Raji (cell line): Measurements from ENCODE around the gene DDX24.

Experiments used
- POLR2A ChIP-seq: IDR thresholded peaks from 2 replicates; pipeline ENCODE4 v1.6.1; 2011; ENCODE audit warnings: low read depth, low read length, control low read depth; ENCODE audit not compliant: insufficient read depth

The DDX24 gene

DNA sequence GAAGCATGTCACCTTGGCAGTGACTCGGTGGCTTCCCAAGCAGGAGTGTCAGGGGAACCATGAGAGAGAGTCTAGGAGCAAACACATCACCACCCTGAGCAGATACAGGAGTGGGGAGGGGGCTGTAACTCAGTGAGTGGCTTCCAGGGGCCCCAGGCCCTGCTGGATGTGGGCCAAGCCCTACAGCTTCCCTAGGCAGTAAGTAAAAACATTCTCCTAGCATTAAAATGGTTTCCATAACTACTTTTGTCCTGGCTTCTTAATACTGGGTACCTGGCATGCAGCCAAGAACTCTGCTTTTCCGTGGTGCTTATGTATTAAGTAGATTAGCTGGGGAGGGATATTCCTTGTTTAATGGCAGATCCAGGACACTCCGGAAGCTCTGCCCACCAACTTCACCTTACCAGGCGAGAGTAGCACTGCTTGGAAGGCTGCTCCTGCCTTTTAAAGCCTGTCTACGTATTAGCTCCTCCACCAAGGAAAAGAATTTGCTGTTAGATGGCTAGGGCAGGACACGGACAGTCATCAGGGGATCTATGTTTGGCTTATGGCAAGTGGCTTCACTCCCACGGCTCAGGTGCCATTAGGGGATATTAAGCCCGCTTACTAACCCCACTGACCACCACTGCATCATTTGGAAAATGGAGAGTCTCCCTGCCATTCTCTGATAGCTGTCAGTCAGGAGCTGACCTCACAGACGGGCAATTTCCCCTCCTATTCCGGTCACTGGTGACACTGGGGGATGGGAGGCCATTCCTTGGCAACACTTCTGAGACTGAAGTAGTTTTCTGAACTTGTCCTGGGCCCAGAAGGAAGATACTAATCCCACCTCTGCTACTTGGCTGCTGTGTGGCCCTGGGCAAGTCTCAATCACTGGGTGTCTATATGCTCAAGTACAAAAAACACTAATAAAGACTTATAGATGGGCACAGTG is 32.0 kb downstream of the DDX24 start:
- TF ChIP-seq POLR2A, result no peak

- no peak for TF ChIP-seq POLR2A
These were observed 33.4 kb downstream of the DDX24 start for GRCh38 chr14:94047581-94047980.

DNA sequence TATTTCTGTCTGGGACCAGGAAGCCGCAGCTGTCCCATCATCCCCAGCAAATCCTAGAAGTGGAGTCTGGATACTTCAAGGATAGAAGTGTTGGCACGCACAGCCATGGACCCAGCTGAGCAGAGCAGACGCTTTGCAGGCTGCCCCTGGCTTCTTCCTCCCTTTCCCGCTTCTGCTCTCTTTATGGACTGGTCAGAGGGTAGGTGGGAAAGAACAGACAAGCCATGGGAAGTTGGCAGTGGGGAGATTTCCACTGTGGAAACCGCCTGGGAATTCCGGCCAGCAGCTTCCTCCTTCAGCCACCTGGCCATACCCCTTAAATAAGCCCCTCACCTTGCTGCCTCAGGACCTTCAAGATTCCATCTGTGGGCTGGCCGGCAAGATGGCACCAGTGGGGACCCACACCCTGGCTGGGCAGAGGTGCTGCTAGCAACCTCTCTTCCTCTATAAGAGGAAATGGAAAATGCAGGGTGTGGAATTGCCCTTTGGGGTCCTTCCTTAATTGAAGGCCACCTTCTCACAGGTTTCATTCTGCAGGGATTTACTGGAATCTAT is 34.2 kb downstream of the DDX24 start:
- no peak for TF ChIP-seq POLR2A

GRCh38 chr14:94045563-94046345 is 35.2 kb downstream of the DDX24 start:
- no peak for TF ChIP-seq POLR2A

DNA sequence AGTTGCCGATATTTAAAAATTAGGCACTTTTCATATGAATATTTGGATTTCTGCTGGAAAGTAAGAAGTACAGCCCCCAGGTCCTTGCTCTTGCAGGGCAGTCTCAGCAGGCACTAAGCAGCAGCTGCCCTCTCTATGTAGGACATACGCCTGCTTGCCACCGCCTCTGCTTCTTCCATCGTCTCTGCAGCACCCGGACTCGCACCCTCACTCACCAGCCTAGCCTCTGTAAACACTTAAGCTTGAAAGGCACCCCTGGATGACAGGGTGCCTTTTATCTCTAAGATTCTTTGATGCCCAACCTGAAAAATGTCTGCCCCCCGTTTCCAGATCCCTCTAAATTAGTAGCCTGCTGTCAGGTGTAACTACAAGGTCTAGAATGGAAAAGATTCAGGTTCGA is 35.9 kb downstream of the DDX24 start:
- no peak for TF ChIP-seq POLR2A

- TF ChIP-seq POLR2A, result no peak
These were observed 36.4 kb downstream of the DDX24 start for GRCh38 chr14:94044476-94045091.

- no peak for TF ChIP-seq POLR2A
These were observed 37.1 kb downstream of the DDX24 start for GRCh38 chr14:94043756-94044475.

GRCh38 chr14:94043111-94043755 is 37.8 kb downstream of the DDX24 start:
- no peak for TF ChIP-seq POLR2A

- TF ChIP-seq POLR2A, result no peak
These were observed 38.4 kb downstream of the DDX24 start for GRCh38 chr14:94042433-94043091.

DNA sequence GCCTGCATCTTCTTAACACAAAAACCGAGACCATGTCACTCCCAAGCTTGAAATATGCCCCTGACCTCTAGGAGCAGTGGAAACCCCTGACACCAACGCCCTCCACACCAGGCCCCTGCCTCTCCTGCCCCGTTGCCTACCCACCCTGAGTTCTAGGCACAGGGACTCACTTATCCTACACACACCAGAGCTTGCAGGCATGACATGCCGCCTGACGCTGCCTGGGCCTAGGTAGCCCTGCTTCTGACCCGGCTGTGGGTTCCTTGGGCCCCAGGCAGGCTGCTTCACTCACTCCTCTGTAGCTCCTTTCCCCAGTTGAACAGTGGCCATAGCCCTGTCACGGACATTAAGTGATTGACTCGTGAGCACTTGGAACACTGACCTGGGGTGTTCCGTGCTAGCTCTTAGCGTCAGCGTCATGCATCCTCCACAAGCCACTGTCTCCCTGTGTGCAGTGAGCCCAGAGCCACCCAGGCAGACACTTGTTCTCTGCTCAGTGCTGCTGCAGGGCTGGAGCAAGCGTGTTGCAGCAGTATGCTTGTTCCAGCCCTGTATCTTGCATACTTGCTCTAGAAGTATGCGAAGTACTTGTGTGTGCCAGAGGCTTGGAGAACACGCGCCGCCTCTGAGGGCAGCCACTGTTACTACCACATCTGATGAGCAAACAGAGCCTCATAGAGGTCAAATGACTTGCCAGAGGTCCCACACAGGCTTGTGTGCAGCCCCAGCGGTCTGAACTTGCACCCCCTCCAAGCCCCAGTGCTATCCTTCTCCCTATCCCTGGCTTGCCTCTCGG is 39.3 kb downstream of the DDX24 start:
- no peak for TF ChIP-seq POLR2A

DNA sequence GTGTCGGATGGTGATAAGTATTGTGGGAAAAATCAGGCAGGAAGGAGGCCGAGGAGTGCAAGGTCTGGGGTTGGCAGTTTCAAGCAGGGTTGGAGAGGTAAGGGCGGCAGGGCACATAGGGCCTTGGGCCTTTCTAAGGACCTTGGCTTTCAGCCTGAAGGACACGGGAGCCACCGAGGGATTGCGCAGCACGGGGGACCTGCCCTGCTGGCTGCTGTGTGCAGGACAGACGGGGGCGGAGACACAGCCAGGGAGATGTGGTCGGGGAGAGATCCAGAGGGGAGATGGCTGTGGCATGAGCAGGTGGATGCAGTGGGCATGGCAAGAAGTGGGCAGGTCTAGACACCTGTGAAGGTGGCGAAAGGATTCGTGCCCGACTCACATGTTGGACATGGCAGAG is 40.2 kb downstream of the DDX24 start:
- TF ChIP-seq POLR2A, result no peak

DNA sequence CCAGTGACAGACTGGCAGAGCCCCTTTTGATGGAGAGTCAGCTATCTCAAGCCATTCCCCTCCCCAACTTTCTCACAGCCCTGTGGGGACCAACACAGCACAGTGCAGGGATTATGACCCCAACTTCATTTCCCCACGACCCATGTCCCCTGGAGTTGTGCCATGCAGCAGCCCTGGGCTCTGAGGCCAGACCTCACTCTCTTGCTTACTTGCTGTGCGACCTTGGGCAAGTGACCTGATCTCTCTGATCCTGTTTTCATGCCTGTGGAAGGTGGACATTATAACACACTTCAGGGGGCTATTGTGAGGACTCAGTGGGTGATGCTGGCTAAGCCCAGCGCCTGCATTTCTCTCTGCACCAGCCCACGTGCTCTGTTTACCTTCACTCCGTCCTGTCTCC is 40.8 kb downstream of the DDX24 start:
- TF ChIP-seq POLR2A, result no peak

- TF ChIP-seq POLR2A, result no peak
These were observed 41.9 kb downstream of the DDX24 start for GRCh38 chr14:94038921-94039629.

- no peak for TF ChIP-seq POLR2A
These were observed 42.5 kb downstream of the DDX24 start for GRCh38 chr14:94038510-94038909.
